Body of pancreas (tissue), 4 donors: ENCODE measurements around the gene CACNA2D4. TPM values are rescaled to one million over a fixed set of nuclear protein-coding genes. Genes with fewer than 3 reads are reported as not detected.

Experiments used
- ATAC-seq: fragments of 150-250 bp; one replicate; pipeline ENCODE4 v1.9.1; 2016
- DNase-seq, 4 donors: peaks; one replicate each; pipeline ENCODE4 v3.0.0-alpha.2; 2019
- H3K27ac ChIP-seq, 4 donors: fragments of 200-600 bp; sonication (generic); 1 replicate in 3 of 4; 2 replicates in 1 of 4; pipeline versions ENCODE4 v1.5.1 to v1.6.1; 2016 to 2019; ENCODE audit warnings: mild to moderate bottlenecking in 1 of 4, mixed read lengths in 1 of 4, moderate library complexity in 1 of 4
- H3K27me3 ChIP-seq, 2 donors: fragments of 200-600 bp; sonication (generic); one replicate each; pipeline ENCODE4 v1.6.0; 2016; ENCODE audit warnings: mild to moderate bottlenecking in 1 of 2
- H3K36me3 ChIP-seq, 2 donors: fragments of 200-600 bp; sonication (generic); replicated peaks in 1 of 2; 2 replicates each; pipeline ENCODE4 v1.5.1; 2016; ENCODE audit warnings: low read depth in 2 of 2; ENCODE audit not compliant: insufficient read depth in 1 of 2
- H3K4me1 ChIP-seq: fragments of 200-600 bp; sonication (generic); one replicate; pipeline ENCODE4 v1.6.0; 2016
- H3K4me3 ChIP-seq, 2 donors: fragments of 200-600 bp; sonication (generic); 1 replicate in 1 of 2; 2 replicates in 1 of 2; pipeline ENCODE4 v1.5.1; 2016 to 2019
- H3K9me3 ChIP-seq, 3 donors: fragments of 200-600 bp; sonication (generic); 1 replicate in 2 of 3; 2 replicates in 1 of 3; pipeline ENCODE4 v1.5.1; 2016
- CTCF ChIP-seq, 7 experiments: fragments of 450-650 bp in 4 of 7; fragments of 200-600 bp in 3 of 7; sonication (generic) in 3 of 7; IDR thresholded peaks; one replicate each; pipeline ENCODE4 v1.5.1; 2016 to 2019; ENCODE audit warnings: antibody characterized with exemption in 7 of 7
- POLR2A ChIP-seq, 3 donors: fragments of 450-650 bp; IDR thresholded peaks; one replicate each; pipeline ENCODE4 v1.6.1; 2016; ENCODE audit warnings: antibody characterized with exemption in 3 of 3, mild to moderate bottlenecking in 2 of 3
- WGBS, 2 donors: methylation state at CpG; one replicate each; pipeline ENCODE4 v1.1.5; 2017; 5-methylcytosine and 5-hydroxymethylcytosine counted together
- intact Hi-C: fragments of 100-400 bp; cut with DNase I; formaldehyde crosslinking; loops from one replicate; pipeline ENCODE4 v1.15.1; 2023
- total RNA-seq, 2 donors: library from RNA; depleted of rRNA; stranded (reverse); fragments of >200 nt; gene quantifications; one replicate each; pipeline ENCODE4 v1.1.0, GENCODE V29; 2016

Gene CACNA2D4
- total RNA-seq, 2 donors from 2014 or later: 3.6 TPM; not detected in 1

GRCh38 chr12:1865284-1865866 is 53.1 kb downstream of the CACNA2D4 start:
- no peak for ATAC-seq
- Histone ChIP-seq H3K27me3 (peaks cover 0 to 8% of the 10 kb centered on the region in 2 donors), H3K9me3 (no peaks in the 10 kb centered on the region), H3K27ac (no peak overlapping the region), H3K4me3 (no peak overlapping the region), H3K36me3 (no peaks in the 10 kb centered on the region), H3K4me1 (no peaks in the 10 kb centered on the region)
- intact Hi-C loops: no loop called here
- no peak for DNase-seq
- TF ChIP-seq POLR2A (IDR thresholded peaks at IDR 0.05) (no peak), CTCF (IDR thresholded peaks at IDR 0.05) (no peak)
- WGBS, 2 donors: 80 to 81% methylated on average over 31 to 32 of the region's 32 CpGs

DNA sequence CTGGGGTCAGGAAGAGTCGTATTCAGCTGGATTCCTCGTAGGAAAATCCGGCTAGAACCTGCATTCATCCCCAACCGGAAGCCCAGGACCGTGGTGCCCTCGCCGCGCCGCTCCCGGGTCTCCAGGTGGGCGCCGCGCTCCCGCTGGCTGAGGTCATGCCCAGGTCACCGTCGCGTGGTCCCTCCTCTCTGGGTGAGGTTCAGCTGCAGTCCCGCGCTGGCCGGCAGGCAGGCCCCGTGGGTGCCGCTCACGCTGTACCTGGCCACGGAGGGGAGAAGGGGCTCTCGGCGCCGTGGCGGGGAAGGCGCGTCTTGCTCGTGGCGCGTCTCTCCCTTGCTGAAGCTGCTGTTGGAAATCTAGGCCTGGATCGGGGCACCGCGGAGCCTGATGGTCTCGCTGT is 53.6 kb downstream of the CACNA2D4 start:
- ATAC-seq: no peak
- no peak overlapping the region for H3K4me3 ChIP-seq
- no peaks in the 10 kb centered on the region for H3K36me3 ChIP-seq
- intact Hi-C loops: no loop called here
- H3K27ac ChIP-seq: no peak overlapping the region
- no peak for DNase-seq
- no peaks in the 10 kb centered on the region for H3K4me1 ChIP-seq
- TF ChIP-seq CTCF (IDR thresholded peaks at IDR 0.05) (no peak), POLR2A (IDR thresholded peaks at IDR 0.05) (no peak)
- H3K9me3 ChIP-seq: no peaks in the 10 kb centered on the region
- WGBS, 2 donors: 46 to 49% methylated on average over 2 to 37 of the region's 37 CpGs
- H3K27me3 ChIP-seq: peaks cover 0 to 8% of the 10 kb centered on the region in 2 donors

GRCh38 chr12:1864456-1864855 is 54.0 kb downstream of the CACNA2D4 start:
- ATAC-seq (no peak), DNase-seq (no peak)
- WGBS, 2 donors: 37 to 46% methylated on average over 18 to 27 of the region's 27 CpGs
- Histone ChIP-seq H3K27me3 (peaks cover 0 to 8% of the 10 kb centered on the region in 2 donors), H3K9me3 (no peaks in the 10 kb centered on the region), H3K4me1 (no peaks in the 10 kb centered on the region), H3K4me3 (no peak overlapping the region), H3K36me3 (no peaks in the 10 kb centered on the region), H3K27ac (no peak overlapping the region)
- intact Hi-C loops: no loop called here
- TF ChIP-seq CTCF (IDR thresholded peaks at IDR 0.05) (no peak), POLR2A (IDR thresholded peaks at IDR 0.05) (no peak)

GRCh38 chr12:1863823-1864222 is 54.6 kb downstream of the CACNA2D4 start:
- Histone ChIP-seq H3K4me3 (no peak overlapping the region), H3K36me3 (no peaks in the 10 kb centered on the region), H3K27me3 (peaks cover 0 to 8% of the 10 kb centered on the region in 2 donors), H3K27ac (no peak overlapping the region), H3K4me1 (no peaks in the 10 kb centered on the region), H3K9me3 (no peaks in the 10 kb centered on the region)
- intact Hi-C loops: no loop called here
- ATAC-seq (no peak), DNase-seq (no peak)
- WGBS, 2 donors: 78 to 87% methylated on average over 16 of the region's 16 CpGs
- TF ChIP-seq CTCF (IDR thresholded peaks at IDR 0.05): no peak
- no peak for TF ChIP-seq POLR2A (IDR thresholded peaks at IDR 0.05)

DNA sequence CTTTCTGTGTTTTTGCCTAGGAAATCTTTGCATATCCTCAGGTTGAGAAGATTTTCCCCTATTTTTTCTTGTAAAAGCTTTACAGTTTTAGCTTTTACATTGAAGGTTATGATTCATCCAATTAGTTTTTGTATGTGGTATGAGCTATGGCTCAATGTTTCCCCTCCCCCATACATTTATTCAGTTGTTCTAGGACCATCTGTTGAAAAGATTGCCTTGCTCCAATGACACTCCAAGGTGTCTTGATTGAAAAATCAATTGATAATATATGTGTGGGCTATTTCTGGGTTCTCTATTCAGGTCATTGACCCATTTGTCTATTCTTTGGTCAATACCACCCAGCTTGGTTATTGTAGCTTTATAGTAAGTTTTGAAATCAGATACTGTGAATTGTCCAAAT is 55.5 kb downstream of the CACNA2D4 start:
- TF ChIP-seq POLR2A (IDR thresholded peaks at IDR 0.05): no peak
- TF ChIP-seq CTCF (IDR thresholded peaks at IDR 0.05): no peak
- Histone ChIP-seq H3K4me3 (no peak overlapping the region), H3K27ac (no peak overlapping the region), H3K27me3 (peaks cover 0 to 8% of the 10 kb centered on the region in 2 donors), H3K36me3 (no peaks in the 10 kb centered on the region), H3K4me1 (no peaks in the 10 kb centered on the region), H3K9me3 (no peaks in the 10 kb centered on the region)
- DNase-seq: no peak
- intact Hi-C loops: no loop called here
- no peak for ATAC-seq
